GM18867 (cell line): Measurements from ENCODE around the gene TASP1.
"Not testable (repeated sequence)": the region's sequence is repeated elsewhere in the genome, so short reads cannot be mapped to it uniquely, and the experiment has no call there.

Experiments used
- ATAC-seq: cut with Tn5 transposase; IDR thresholded peaks from one replicate; pipeline ENCODE4 v1.9.1; 2021; ENCODE audit warnings: mild to moderate bottlenecking, moderate library complexity; ENCODE audit not compliant: unreplicated experiment

Gene TASP1, protein sequence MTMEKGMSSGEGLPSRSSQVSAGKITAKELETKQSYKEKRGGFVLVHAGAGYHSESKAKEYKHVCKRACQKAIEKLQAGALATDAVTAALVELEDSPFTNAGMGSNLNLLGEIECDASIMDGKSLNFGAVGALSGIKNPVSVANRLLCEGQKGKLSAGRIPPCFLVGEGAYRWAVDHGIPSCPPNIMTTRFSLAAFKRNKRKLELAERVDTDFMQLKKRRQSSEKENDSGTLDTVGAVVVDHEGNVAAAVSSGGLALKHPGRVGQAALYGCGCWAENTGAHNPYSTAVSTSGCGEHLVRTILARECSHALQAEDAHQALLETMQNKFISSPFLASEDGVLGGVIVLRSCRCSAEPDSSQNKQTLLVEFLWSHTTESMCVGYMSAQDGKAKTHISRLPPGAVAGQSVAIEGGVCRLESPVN

DNA sequence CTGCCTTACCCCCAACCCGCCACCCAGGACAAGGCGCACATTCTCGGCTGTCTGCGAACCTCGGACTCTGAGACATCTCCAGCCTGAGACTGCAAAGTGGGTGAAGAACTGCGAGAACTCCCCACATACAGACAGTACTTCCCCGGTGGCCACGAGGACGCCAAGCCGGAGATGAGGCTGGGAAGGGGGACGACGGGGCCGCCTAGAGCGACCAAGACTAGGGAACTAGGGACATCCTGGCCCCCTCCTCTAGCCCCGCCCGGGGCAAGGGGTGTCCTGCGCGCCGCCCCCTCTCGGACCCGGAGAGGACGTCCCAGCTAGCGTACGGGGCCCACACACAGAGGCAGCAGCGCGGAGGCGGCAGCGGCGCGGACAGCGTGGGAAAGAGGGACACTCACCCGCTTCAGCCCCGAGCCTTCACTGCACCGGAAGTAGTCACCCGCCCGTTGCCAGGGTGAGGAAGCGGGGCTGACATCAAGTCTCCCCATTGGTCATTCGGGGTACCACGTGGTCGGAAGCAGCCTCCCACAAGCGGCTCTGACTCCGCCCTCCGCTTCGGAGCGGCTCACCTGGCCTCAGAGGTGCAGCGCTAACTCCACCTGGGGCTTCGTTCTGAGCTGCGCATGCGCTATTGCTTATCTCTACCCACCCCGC lies at the start of gene TASP1:
TASP1 (minus strand) TSS at position 437 of the 654 bp plus-strand sequence. CDS start 8,854 bp downstream, outside the sequence.
- peak; percentile 100 for ATAC-seq

DNA sequence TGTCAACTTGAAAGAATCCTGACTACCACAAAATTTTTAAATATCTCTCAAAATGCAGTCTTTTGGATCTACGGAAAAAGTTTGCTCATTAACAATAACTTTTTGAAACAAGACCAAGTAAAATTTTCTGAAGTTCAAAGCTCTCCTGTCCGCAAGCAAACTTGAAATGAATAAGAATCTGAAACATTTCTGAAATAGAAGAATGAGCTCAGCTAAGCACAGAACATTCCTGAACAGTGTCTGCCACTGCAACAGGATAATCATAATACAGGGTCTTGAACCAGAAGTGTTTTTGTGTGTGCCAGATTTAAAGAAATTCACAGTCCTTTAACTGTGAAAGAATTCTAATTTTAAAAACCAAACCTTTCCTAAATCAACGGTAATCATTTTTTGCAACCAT lies 49.1 kb upstream of the TASP1 start:
- no peak for ATAC-seq

DNA sequence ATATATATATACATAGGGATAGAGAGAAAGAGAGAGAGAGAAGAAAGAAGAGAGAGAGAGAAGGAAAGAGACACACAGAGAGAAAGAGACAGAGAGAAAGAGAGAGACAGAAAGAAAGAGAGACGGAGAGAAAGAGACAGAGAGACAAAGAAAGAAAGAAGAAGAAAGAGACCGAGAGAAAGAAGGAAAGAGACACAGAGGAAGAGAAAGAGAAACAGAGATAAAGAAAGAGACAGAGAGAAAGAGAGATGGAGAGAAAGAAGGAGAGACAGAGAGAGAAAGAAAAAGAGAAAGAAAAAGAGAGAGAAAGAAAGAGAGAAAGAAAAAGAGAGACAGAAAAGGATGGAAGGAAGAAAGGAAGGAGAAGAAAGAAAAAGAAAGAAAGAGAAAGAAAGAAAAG lies 46.9 kb upstream of the TASP1 start:
- ATAC-seq, result no peak

DNA sequence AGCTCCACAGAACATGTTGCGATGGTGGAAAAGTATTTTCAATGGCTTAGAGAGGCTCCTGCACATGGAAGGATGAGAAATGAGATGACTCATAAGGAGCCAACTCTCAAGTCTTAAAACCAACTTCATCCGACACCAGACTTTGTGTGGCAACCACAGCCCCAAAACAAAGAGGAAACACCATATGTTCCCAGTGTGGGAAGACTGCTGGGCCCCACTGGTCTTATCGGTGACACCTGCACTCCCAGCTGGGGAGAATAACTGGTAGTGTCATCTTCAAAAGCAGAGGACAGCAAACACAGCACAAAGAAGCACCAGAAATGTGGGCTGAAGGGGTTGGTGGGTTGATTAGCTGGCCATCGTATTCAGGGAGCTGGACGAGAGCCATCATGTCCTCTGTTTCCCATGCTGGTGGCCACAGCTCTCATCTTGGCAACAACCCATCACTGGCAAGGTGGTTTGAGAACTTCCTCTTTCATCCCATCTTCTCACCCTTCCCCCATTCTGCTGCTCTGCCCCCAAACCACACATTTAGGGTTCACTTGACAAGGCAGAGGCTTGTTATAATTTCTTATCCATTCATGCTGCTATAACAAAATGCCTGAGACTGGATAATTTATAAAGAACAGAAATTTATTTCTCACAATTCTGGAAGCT lies 46.0 kb upstream of the TASP1 start:
- peak; percentile 59 for ATAC-seq

DNA sequence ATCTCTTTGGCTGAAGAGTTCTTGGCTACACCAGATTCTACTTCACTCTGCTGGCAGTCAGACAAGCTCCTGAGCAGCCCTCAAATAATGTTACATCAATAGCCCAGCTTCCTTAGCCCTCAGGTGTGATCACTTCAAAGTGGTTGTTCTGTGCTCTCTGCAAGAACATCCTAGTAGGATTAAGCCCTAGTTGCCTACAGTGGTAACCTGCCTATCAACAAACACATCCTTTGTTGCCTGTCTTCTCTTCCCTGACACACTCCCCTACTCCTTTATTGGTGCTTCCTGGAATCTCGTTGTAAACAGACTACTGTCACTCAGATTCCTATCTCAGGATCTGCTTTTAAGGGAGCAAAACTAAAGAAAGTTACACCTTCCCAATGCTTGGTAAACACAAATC lies 45.1 kb upstream of the TASP1 start:
- ATAC-seq, result no peak

DNA sequence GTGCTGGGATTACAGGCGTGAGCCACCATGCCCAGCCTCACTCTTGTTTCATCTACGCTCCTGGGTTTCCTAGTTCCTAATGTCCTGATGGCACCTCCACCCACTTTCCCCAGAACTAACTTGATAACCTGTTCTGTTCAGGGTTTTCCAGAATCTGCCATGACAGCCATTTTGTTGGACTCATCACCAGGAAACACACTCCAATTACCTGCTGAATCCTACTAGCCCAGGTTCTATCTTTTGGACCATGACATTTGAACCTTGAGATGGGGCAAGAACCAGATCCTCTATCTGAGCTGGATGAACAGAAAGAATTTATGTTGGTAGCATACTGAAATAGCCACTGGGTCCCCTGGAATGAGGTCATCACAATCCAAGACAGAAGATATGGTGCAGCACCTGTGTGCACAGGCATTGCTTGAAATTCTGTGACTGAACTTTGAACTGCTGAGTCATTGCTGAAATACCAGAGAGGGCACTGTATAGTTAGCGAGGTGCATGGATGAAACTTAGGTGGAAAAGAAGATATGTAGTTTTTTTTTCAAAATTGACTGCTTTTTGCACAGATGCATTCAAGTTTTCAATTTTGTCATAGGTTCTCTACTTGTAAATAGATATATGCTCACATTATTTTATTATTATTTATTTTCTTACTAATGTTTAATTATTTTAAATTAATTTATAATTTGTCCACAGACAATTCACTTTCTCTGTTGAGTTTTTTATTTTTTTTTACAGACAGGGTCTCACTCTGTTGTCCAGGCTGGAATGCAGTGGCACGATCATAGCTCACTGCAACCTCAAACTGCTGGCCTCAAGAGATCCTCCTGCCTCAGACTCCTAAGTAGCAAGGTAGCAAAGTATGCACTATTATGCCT lies 42.8 kb upstream of the TASP1 start:
- ATAC-seq, result peak; percentile 90

DNA sequence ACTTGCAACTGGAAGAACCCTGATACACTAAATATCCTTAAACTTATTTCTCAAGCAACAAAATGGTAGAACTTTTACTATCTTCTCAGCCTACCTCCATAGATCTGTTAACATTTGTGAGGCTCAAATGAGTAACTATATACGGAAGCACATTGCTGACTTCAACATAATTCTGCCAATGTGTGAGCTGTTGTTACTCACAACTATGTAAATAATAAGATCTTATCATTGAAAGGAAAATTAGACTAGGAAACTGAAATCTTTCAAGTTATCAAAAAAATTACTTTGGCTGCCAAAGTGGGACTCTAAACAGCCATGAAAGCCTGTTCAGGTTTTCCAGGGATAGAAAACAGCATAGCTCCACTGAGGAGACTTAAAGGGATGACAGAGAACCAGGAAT lies 40.2 kb upstream of the TASP1 start:
- ATAC-seq, result no peak

DNA sequence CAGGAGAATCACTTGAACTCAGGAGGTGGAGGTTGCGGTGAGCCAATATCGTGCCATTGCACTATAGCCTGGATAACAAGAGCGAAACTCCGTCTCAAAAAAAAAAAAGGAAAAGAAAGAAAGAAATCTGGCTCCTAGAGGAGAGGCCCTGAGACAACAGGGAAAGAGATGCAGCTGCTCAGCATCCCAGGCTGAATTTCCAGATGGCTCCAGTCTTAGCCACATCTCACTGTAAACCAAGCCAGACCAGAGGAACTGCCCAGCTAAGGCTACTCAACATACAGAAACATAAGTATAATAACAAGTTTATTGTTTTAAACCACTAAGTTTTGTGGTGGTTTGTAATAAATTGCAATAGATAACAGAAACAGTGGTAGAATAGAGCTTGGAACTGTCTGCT lies 38.5 kb upstream of the TASP1 start:
- ATAC-seq, result no peak

DNA sequence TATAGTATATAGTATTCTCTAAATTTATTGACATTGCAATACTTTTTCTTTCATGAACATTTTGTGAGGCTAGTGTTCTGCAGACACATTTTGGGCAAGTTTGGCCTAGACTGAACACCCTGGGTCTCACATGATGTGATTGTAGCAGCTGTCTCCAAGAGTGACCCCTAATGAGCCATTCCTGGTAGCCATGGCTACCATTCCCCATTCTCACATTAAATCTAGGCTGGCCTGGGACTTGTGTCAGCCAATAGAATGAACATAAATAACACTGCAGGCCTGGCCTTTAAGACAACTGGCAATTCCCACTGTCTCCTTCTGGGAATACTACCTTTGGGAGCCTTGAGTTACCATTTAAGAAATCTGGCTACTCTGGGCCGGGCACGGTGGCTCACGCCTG lies 38.0 kb upstream of the TASP1 start:
- ATAC-seq, result no peak

DNA sequence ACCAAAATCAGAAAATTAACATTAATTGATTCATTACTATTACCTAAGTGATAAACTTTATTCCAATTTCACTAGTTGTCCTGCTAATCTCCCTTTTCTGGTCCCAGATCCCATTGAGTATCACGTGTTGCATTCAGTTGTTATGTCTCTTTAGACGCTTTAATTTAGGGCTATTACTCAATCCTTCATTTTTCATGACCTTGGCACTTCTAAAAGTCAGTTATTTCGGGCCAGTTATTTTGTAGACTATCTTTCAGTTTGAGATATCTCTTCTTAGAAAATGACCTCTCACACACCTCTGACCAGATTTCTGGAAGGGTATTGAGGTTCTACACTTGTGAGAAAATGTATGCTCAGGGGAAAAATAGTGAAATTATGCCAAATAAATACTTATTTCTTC lies 34.0 kb upstream of the TASP1 start:
- no peak for ATAC-seq

DNA sequence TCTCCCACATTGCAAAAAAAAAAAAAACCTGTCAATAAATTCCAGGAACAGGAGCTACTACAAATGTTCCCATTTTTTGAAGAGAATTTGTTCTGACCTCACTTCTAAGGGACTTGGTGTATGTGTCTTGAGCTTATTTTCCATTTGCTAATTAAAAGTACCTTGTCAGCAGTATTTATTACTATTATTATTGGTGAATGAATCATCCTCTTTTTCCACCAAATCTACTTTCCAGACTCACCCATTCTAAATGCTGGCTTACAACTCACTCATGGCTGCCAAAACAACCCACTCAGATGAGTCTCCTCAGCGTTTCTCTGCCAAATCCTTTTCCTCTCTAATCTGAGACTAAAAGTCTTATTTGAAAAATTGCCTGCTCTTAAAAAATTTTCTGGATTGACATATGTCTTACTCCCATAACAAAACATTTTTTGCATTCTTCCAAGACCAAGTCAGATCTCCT lies 33.2 kb upstream of the TASP1 start:
- ATAC-seq, result no peak

DNA sequence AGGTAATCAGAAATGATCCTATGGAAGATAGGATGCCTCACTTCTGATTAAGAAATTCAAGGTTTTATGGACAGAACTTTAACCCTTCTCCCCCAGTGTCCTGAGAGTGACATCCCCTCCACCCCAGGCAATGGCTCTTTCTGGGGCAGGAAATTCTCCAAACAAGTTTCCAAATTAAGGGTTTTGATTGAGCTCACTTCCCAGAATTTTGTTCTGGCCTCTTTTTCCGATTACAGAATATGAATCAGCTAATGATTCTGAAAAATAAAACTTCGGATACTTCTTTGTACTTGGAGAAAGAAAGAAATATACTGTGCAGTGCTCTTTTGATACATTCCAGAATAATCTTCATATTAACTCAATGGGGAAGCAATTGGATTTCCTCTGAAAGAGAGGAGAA lies 32.8 kb upstream of the TASP1 start:
- no peak for ATAC-seq

DNA sequence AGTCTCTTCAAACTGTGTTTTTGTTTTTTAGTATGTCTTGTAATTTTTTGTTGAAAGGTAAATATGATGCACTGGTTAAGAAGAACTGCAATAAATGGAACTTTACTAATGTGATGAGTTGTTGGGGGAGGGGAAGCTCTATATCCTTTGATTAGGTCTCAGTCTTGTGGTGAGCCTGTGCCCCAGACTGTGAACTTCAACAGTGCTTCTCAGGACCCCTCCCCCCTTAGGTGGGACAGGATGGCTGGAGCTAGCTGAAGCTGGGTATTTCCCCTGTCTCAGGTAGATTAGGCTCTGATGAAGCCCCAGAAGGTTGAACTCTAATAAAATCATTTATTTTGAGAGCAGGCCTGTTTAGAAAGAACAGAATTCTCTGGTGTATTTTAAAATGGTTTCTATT lies 31.4 kb upstream of the TASP1 start:
- no peak for ATAC-seq

DNA sequence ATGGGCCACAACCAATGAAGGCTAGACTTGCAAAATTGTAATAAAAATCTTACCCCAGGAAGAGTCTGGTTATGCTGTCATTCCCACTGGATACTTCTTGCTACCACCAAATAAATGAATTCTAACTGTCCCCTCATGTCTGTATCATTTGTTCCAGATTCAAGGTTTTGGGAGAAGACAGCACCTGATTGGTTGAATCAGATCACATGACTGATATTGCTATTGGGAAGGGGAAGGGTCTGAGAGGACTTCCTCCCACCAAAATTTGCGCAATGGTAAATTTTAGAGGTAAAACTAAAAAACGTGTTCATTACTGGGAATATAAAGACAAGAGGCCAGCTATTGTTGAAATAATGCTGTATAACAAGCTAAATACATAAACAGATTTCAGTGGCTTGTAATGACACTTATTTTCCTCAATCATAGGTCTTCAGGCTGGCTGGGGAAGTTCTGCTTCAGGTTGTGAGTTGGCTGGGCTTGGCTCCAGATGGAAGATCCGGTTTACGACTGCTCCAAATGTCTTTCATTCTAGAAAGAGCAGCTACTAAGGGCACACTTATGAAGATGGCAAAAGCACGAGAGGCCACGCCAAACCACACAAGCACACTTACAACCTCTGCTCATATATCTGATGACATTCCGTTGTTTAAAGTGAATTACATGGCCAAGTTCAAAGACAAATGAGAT lies 27.1 kb upstream of the TASP1 start:
- no peak for ATAC-seq

DNA sequence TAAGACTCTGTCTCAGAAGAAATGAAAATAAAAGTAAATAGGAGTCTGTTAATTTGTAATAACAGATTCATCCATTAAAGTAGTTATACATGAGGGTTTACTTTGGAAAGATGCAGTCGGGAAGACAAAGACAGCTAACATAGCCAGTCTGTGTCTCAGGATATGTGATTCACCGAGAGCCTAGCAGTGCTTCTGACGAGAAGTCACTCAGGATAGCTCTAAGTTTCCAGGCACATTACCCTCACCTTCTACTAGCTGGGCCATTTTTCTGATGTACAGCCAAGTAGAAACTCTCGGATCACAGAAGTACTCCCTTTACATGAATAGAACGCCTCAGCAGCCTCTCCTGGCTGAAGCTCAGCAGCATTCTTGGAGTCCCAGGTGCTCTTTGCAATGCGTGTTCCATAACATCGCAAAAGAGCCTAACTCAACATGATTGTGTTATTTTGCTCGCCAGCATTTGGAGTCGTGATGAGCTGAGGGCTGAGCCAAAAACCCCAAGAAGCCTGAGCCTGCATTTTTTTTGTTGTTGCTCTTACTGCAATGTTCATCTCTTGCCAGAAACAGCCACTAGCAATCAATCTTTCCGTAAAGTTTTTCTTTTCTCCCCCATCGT lies 22.4 kb upstream of the TASP1 start:
- ATAC-seq, result no peak

DNA sequence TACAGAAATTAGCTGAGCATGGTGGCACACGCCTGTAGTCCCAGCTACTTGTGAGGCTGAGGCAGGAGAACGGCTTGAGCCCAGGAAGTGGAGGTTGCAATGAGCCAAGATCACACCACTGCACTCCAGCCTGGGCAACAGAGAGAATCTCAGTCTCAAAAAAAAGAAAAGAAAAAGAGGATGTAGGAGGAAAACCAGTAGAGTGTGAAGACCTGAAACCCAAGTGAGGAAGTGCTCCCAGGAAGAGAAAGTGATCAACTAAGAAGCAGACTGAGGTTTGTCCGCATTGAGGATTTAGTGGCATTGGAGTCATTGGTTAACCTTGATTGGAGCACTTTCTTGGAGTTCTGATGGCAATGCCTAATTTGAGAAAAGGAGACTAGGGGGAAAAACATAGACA lies 20.6 kb upstream of the TASP1 start:
- ATAC-seq, result peak; percentile 89

DNA sequence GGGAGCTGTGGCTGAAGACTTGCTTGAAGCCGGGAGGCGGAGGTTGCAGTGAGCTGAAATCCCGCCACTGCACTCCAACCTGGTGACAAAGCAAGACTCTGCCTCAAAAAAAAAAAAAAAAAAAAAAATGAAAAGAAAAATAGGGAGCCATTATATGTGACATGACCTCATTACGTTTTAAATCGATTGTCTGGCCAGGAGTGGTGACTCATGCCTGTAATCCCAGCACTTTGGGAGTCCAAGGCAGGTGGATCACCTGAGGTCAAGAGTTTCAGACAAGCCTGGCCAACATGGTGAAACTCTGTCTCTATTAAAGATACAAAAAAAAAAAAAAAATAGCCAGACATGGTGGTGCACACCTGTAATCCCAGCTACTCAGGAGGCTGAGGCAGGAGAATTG lies 19.3 kb upstream of the TASP1 start:
- not testable (repeated sequence) for ATAC-seq

DNA sequence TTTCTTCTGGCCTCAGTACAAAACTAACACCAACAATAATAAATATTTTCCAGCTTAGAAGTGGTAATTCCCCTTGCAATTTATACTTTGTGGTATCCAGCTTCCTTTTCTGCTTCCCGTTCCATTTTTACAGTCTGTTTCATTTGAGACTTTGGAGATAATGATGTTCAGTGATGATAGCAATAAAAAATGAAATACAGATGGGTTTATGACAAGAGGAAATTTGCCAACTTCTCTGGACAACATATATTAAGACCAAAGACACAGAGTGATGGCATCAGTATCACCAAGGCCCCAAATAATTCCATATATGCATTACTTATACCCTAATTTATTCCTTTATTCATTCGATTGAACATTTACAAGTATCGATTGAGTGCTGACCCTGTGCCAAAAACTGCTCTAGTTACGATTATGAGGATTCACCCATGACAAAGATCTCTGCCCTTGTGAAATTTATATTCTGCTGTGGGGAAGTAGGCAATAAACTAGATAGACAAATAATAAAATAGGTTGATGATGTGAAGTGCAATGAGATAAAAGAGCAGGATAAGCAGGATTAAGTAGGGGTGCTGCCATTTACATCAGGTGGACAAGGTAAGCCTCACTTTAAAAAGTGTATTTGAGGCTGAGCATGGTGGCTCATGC lies 18.1 kb upstream of the TASP1 start:
- ATAC-seq, result no peak

DNA sequence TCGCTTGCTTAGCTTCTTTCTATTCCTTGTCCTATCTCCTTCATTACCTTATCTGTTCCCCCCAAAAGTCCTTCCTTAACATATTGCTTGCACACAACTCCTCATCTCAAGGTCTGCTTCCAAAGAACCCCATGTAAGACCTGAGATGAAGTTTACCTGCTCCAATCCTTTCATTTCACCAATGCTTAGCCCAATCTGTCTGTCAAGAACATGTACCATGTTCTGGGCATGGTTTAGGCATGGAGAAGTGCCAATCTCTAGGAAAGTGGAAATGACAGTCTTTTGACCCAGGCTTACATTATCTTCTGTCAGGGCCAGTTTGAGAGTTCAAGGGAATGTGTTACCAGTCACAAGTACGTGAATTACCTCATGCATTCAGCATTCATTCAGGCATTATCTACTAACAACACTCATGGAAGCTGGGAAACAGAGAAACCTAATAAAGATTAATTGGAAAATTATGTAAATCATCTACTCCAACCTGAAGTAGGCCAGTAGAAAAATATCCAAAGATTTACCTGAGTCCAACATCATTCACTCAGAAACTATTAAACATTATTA lies 15.8 kb upstream of the TASP1 start:
- ATAC-seq, result no peak
